Esophagus (tissue), 2 donors: ENCODE results near the gene GCKR. TPM values are rescaled to one million over a fixed set of nuclear protein-coding genes. Genes with fewer than 3 reads are reported as not detected.

ENCODE experiments used
- H3K27ac ChIP-seq, 2 donors: one replicate each; pipeline ENCODE4 v1.5.1; 2013; ENCODE audit warnings: low read depth in 2 of 2, mild to moderate bottlenecking in 2 of 2, inconsistent platforms in 1 of 2, low read length in 1 of 2, moderate library complexity in 1 of 2
- H3K27me3 ChIP-seq, 2 donors: one replicate each; pipeline ENCODE4 v1.6.1; 2013; ENCODE audit warnings: low read length in 2 of 2, control low read depth in 1 of 2, mild to moderate bottlenecking in 1 of 2; ENCODE audit not compliant: insufficient read depth in 2 of 2, control insufficient read depth in 1 of 2
- H3K36me3 ChIP-seq, 2 donors: one replicate each; pipeline ENCODE4 v1.6.1; 2013; ENCODE audit warnings: low read length in 1 of 2; ENCODE audit not compliant: control insufficient read depth in 2 of 2, insufficient read depth in 2 of 2
- H3K4me1 ChIP-seq, 2 donors: one replicate each; pipeline ENCODE4 v1.6.1; 2013; ENCODE audit warnings: low read length in 1 of 2; ENCODE audit not compliant: control insufficient read depth in 2 of 2, insufficient read depth in 2 of 2
- H3K4me3 ChIP-seq, 2 donors: one replicate each; pipeline ENCODE4 v1.5.1; 2013; ENCODE audit warnings: low read length in 2 of 2, mild to moderate bottlenecking in 2 of 2, low read depth in 1 of 2, moderate library complexity in 1 of 2
- H3K9me3 ChIP-seq, 2 donors: one replicate each; pipeline ENCODE4 v1.6.1; 2013; ENCODE audit warnings: mild to moderate bottlenecking in 2 of 2, low read depth in 1 of 2, low read length in 1 of 2, moderate library complexity in 1 of 2; ENCODE audit not compliant: control insufficient read depth in 2 of 2, insufficient read depth in 1 of 2
- WGBS, 2 donors: extraction: QIAGEN DNeasy Blood & Tissue Kit; methylation state at CpG; one replicate each; pipeline ENCODE4 v1.1.7; 2013; 5-methylcytosine and 5-hydroxymethylcytosine counted together
- polyA plus RNA-seq, 2 donors: library from polyadenylated mRNA; stranded (reverse); fragments of 200-250 nt; gene quantifications; one replicate each; pipeline ENCODE4 v1.2.3, GENCODE V29; 2013
- donor health status: healthy with polysubstance abuse.
- donor health status: Bipolar disorder and iron deficiency.

The GCKR gene
- polyA plus RNA-seq, 2 donors, result 2.1 to 4.0 TPM

DNA sequence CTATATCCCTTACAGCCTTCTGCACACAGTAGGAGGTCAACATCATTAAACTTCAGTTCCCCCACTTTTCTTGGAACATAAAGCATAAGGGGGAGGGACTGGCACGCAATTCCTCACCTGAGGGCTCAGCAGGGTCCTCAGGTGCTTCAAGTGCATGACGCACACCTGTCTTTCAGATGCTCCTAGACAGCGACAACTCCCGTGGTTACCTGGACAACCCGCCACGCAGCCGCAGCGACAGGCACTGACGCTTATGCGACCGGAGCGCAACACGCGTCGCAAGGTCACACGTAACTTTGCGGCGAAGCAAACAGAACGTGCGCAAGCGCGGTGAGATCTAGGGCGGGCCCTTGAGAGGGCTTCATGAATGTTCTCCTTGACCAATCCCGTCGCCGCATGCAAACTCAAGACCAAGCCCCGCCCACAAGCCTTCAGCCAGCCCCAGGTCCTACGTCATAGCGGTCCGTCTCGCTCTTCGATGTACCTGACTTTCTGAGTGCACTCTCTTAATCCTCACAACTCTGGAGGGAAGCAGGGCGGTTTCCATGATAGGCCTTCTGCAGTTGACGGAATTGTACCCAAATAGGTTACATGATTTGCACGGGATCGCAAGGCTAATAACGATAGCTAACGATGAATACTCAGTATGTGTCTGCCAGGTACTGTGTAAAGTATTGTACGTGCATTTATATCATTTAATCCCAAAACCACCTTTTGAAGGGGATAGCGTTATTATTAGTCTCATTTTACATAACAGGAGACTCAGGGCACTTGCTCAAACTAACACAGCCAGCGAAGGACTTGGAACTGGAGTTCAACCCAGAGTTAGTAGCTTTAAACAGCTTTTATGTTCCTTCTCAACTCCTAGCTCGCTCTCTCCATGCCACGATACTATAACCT lies 6.9 kb upstream of the GCKR start, which contains the start of gene IFT172:
Gene IFT172 (minus strand): TSS at position 246 of the 900 bp plus-strand sequence. CDS start 90 bp downstream, at position 156.
- H3K4me1 ChIP-seq, result peaks cover 3 to 5% of the 10 kb centered on the region in 2 donors
- H3K4me3 ChIP-seq, result peak within 1 kb of the TSS; percentile 52 to 60
- H3K27ac ChIP-seq, result peak within 1 kb of the TSS; percentile 75 to 86
- no peaks in the 10 kb centered on the region for H3K27me3 ChIP-seq
- 7 to 8% methylated on average over 43 of the region's 43 CpGs for WGBS, 2 donors
- peaks cover 0 to 3% of the 10 kb centered on the region in 2 donors for H3K36me3 ChIP-seq
- no peaks in the 10 kb centered on the region for H3K9me3 ChIP-seq

DNA sequence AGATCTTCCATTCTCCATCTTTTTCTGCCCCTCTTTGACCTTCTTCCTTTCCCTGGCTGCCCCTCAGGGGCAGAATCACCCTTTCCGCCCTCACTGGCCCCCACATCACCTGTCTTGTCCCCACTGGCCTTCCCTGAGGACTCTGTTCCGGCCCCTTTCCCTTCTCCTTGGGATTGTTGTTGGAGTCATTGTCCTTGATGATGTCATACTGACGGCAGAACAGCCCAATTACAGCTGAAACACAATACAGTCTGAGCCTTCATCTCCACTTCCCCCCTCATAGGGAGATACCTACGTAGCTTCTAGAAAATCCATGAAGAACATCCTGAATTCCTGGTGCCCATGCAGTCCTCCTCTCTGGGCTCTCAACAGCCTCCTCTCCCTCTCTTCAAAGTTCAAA lies 4.1 kb upstream of the GCKR start:
- Histone ChIP-seq H3K27ac (no peak overlapping the region), H3K4me1 (peaks cover 5 to 11% of the 10 kb centered on the region in 2 donors)
- WGBS, 2 donors, result 87 to 93% methylated on average over 4 of the region's 4 CpGs

DNA sequence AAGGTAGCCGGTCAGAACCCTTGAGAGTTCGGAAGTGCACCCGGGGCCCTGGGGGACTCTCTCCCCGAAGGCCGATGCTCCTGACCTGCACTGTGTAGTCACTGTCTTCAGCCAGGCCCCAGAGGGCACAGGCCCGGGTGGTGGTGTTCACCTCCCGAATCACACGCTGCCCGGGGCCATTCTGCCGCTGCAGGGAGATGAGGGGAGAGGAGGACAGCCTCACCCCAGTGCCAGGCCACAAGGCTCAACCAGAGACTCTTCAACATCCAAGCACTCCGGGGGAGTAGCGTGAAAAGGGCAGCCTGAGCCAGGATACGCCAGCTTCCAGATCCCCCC lies 2.7 kb upstream of the GCKR start:
- H3K27ac ChIP-seq, result peak overlapping the region in 1 of 2 donors; percentile 7
- H3K27me3 ChIP-seq, result no peaks in the 10 kb centered on the region
- 88 to 90% methylated on average over 13 of the region's 13 CpGs for WGBS, 2 donors

More for the DNA sequence above, 4.1 kb upstream of the GCKR start:
- Histone ChIP-seq H3K36me3 (peaks cover 0 to 3% of the 10 kb centered on the region in 2 donors), H3K4me3 (no peak overlapping the region), H3K27me3 (no peaks in the 10 kb centered on the region), H3K9me3 (no peaks in the 10 kb centered on the region)

DNA sequence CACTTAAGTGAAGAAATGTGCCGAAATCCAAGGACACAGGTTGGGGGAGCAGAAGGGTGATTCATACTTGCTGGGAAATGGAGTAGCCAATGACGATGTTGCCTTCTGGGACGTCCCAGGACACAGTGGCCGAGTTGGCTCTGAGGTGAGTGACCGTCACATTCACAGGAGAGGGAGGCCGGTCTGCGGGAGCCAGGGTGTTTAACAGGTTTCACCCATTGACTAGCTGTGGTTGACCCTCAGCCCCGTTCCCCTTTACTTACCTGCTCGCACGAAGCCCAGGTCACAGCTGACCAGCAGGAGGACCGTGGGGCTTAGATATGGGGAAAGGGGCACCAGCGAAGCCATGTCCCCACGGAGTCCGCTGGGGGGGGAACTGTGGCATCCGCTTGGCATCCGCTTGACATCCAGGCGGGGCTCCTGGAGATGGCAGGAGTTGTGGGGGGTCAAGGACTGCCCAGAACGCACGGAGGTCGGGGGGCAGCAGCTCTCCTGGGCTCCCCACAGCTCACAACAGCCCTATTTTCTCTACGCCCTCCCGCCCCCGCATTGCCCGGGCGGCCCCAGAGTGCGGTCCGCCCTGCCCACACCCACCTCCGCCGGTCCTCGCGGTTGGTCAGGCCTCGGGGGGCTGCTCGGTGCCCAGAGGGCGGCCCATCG lies 2.2 kb upstream of the GCKR start:
- Histone ChIP-seq H3K4me3 (peak overlapping the region; percentile 61 to 67), H3K4me1 (peaks cover 5 to 14% of the 10 kb centered on the region in 2 donors), H3K27ac (peak overlapping the region in 1 of 2 donors; percentile 34), H3K27me3 (no peaks in the 10 kb centered on the region), H3K36me3 (peaks cover 0 to 3% of the 10 kb centered on the region in 2 donors), H3K9me3 (no peaks in the 10 kb centered on the region)
- 24 to 31% methylated on average over 28 to 35 of the region's 35 CpGs for WGBS, 2 donors

More for the DNA sequence above, 2.7 kb upstream of the GCKR start:
- peaks cover 5 to 14% of the 10 kb centered on the region in 2 donors for H3K4me1 ChIP-seq
- no peaks in the 10 kb centered on the region for H3K9me3 ChIP-seq
- peak overlapping the region; percentile 61 to 67 for H3K4me3 ChIP-seq
- peaks cover 0 to 3% of the 10 kb centered on the region in 2 donors for H3K36me3 ChIP-seq

DNA sequence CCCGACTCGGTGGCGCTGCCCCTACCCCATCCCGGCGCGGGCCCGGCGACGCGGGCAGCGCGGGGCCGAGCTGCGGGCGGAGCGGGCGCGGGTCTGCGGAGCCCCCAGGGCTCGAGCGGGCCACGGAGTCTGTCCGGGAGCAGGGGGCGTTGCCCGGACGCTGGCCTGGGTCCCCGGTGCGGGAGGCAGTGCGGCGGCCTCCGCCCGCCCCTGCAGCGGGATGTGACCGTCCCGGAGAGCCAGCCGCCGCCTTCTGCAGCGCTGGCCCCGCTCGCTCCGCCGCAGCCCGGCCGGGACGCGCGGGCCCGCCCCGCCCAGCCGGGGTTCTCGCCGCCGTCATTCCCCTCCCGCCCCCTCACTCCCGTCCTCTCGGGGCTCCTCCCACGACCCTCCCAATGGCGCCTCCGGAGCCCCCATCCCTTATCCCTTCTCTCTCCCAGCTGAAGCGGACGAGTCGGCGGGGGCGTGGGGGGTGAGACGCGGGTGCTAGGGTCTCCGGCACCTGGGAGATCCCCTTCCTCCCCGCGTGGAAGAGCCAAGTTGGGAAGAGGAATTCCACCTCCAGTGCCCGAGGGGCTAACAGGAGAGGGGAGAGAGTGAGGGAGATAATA lies 1.6 kb upstream of the GCKR start, which contains the start of gene FNDC4:
Gene FNDC4 (minus strand): TSS at position 257 of the 611 bp plus-strand sequence. CDS start 521 bp downstream, outside the sequence.
- H3K27me3 ChIP-seq, result no peaks in the 10 kb centered on the region
- 1 to 2% methylated on average over 38 to 70 of the region's 70 CpGs for WGBS, 2 donors
- peak within 1 kb of the TSS; percentile 61 to 67 for H3K4me3 ChIP-seq
- peak within 1 kb of the TSS in 1 of 2 donors; percentile 34 for H3K27ac ChIP-seq
- H3K4me1 ChIP-seq, result peaks cover 5 to 14% of the 10 kb centered on the region in 2 donors
- no peaks in the 10 kb centered on the region for H3K9me3 ChIP-seq
- peaks cover 0 to 3% of the 10 kb centered on the region in 2 donors for H3K36me3 ChIP-seq

DNA sequence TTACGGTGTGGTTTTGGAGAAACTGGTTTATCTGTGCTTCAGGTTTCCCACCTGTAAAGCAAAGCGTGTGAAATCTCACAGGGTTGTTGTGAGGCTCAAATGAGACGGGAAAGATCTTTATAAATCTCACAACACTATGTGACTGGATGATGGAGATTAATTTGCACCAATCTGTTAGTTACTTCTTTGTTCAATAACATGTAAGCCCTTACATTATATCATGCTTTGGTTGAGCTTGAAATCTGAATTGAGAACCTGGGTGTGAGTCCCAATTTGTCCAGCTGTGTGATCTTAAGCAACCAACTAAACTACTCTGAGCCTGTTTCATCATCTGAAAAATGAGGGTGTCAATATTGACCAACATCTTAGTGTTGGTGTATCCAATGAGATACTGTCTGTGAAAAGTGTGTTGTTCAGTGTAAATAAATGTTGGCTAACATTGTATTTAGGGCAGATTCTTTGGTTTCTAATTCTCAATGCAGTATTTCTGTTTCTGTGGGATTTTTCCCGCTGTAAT lies 741 bp upstream of the GCKR start:
- 46 to 69% methylated on average over 4 of the region's 4 CpGs for WGBS, 2 donors
- Histone ChIP-seq H3K36me3 (peaks cover 0 to 3% of the 10 kb centered on the region in 2 donors), H3K9me3 (no peaks in the 10 kb centered on the region), H3K4me3 (no peak overlapping the region), H3K27me3 (no peaks in the 10 kb centered on the region), H3K27ac (no peak overlapping the region), H3K4me1 (peaks cover 5 to 14% of the 10 kb centered on the region in 2 donors)

DNA sequence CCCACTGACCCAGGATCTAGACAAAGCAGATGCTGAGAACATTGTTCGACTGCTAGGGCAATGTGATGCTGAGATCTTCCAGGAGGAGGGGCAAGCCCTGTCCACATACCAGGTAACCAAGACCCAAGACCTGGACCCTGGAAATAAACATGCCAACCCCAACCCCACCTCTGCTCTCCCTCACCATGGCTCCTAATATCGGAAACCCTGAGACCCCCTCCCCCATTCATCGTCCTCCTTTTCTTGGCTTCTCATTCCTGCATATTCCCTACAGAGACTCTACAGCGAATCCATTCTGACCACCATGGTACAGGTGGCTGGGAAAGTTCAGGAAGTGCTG lies 619 bp downstream of the GCKR start:
- Histone ChIP-seq H3K27me3 (no peaks in the 10 kb centered on the region), H3K4me1 (peaks cover 5 to 14% of the 10 kb centered on the region in 2 donors), H3K36me3 (peaks cover 0 to 3% of the 10 kb centered on the region in 2 donors), H3K27ac (peak overlapping the region; percentile 26 to 84), H3K9me3 (no peaks in the 10 kb centered on the region), H3K4me3 (no peak overlapping the region)
- 78 to 79% methylated on average over 4 of the region's 4 CpGs for WGBS, 2 donors

DNA sequence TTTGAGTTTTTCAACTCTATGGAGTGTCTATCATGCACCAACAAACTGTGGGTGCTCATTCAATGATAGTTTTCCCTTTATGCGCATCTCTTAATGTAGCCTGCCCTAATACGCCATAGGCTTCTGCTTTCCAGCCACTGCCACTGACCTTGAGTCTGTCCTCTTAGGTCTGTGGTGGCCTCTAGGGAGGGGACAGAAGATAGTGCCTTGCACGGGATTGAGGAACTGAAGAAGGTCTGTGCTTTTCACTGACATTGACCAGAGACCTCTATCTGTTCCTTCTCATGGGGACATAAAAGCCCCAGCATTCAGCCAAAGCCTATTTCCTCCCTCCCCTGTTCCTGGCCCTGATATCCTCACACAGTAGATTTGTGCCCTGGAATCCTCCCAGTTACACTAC lies 2.3 kb downstream of the GCKR start:
- 79 to 89% methylated on average over 3 of the region's 3 CpGs for WGBS, 2 donors
- no peaks in the 10 kb centered on the region for H3K27me3 ChIP-seq

DNA sequence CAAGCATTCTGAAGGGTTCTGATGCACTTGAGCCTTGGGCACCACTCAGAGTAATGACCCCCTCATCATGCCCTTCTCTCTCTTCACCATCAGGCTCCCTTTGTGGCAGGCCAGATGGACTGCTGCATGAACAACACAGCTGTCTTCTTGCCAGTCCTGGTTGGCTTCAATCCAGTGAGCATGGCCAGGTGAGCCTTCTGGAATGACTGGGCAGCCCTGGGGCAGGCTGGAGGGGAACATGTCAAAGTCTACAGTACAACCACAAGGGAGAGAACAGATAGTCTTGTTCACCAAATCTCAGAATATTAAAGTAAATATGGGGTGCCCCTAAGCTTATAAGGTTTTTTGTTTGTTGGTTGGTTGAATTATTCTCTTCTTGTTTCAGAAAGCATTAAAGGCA lies 4.4 kb downstream of the GCKR start:
- Histone ChIP-seq H3K9me3 (no peaks in the 10 kb centered on the region), H3K36me3 (no peaks in the 10 kb centered on the region), H3K27me3 (no peaks in the 10 kb centered on the region), H3K27ac (no peak overlapping the region), H3K4me3 (no peak overlapping the region), H3K4me1 (peaks cover 0 to 10% of the 10 kb centered on the region in 2 donors)

More for the DNA sequence above, 2.3 kb downstream of the GCKR start:
- Histone ChIP-seq H3K9me3 (no peaks in the 10 kb centered on the region), H3K36me3 (no peaks in the 10 kb centered on the region), H3K27ac (no peak overlapping the region), H3K4me3 (no peak overlapping the region), H3K4me1 (peaks cover 5 to 14% of the 10 kb centered on the region in 2 donors)
